BLaER1 (cell line): ENCODE results near the gene BCL11A.
A peak's percentile ranks its signal among the peaks of the same experiment; 100 is the strongest.

ENCODE experiments used
- H3K27ac ChIP-seq: shearing (Covaris generic); formaldehyde crosslinking; 2 replicates; pipeline ENCODE4 v1.8.1; 2022
- H3K27me3 ChIP-seq: shearing (Covaris generic); formaldehyde crosslinking; 2 replicates; pipeline ENCODE4 v1.8.1; 2022
- H3K36me3 ChIP-seq: shearing (Covaris generic); formaldehyde crosslinking; 2 replicates; pipeline ENCODE4 v1.8.1; 2022
- H3K4me1 ChIP-seq: shearing (Covaris generic); formaldehyde crosslinking; 2 replicates; pipeline ENCODE4 v1.8.1; 2022
- H3K4me2 ChIP-seq: shearing (Covaris generic); formaldehyde crosslinking; 2 replicates; pipeline ENCODE4 v1.8.1; 2022
- H3K4me3 ChIP-seq: shearing (Covaris generic); formaldehyde crosslinking; 2 replicates; pipeline ENCODE4 v1.8.1; 2022
- H3K9ac ChIP-seq: shearing (Covaris generic); formaldehyde crosslinking; 2 replicates; pipeline ENCODE4 v1.8.1; 2022
- H3K9me3 ChIP-seq: shearing (Covaris generic); formaldehyde crosslinking; 2 replicates; pipeline ENCODE4 v1.8.1; 2022
- H4K20me1 ChIP-seq: shearing (Covaris generic); formaldehyde crosslinking; 2 replicates; pipeline ENCODE4 v1.8.1; 2022
- Cebpa-rat ChIP-seq: shearing (Covaris generic); IDR thresholded peaks from 2 replicates; pipeline ENCODE4 v1.8.1; 2022

The BCL11A gene

GRCh38 chr2:60554074-60554645 lies 706 bp upstream of the BCL11A start:
- Histone ChIP-seq H3K9ac (peak overlapping the region; percentile 87), H3K27me3 (no peaks in the 10 kb centered on the region), H3K9me3 (no peaks in the 10 kb centered on the region), H4K20me1 (no peaks in the 10 kb centered on the region), H3K27ac (peak overlapping the region; percentile 86), H3K4me3 (peak overlapping the region; percentile 94), H3K36me3 (no peaks in the 10 kb centered on the region), H3K4me2 (peak overlapping the region; percentile 75), H3K4me1 (peaks cover 25% of the 10 kb centered on the region)
- no peak for TF ChIP-seq Cebpa-rat

DNA sequence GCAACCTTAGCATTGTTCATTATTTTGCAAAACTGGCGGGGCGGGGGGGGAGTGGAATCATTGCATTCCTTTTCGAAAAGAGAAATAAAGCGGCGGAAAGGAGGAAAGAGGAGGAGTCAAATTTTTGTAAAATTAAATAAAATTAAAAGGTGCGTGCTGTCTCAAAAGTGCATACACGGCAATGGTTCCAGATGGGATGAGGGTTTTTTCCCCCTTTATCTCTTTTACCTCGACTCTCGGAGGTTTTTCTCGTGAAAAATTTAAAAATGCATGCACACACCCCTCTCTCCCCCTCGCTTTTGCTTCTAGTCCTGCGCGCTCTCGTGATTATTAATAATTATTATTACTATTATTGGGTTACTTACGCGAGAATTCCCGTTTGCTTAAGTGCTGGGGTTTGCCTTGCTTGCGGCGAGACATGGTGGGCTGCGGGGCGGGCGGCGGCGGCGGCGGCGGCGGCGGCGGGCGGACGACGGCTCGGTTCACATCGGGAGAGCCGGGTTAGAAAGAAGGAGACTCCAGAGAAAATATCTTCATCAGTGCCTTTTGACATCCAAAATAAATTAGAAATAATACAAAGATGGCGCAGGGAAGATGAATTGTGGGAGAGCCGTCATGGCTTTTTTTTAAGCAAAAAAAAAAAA lies 481 bp downstream of the BCL11A start:
- Histone ChIP-seq H3K27ac (peak overlapping the region; percentile 98), H3K4me3 (peak overlapping the region; percentile 94), H3K27me3 (no peaks in the 10 kb centered on the region)

GRCh38 chr2:60552078-60552850 lies 1.2 kb downstream of the BCL11A start:
- Histone ChIP-seq H3K27me3 (no peaks in the 10 kb centered on the region), H3K4me3 (peak overlapping the region; percentile 94), H3K4me2 (peak overlapping the region; percentile 92), H3K27ac (peak overlapping the region; percentile 98), H3K9me3 (no peaks in the 10 kb centered on the region), H4K20me1 (peaks cover 17% of the 10 kb centered on the region), H3K4me1 (peaks cover 23% of the 10 kb centered on the region), H3K36me3 (no peaks in the 10 kb centered on the region), H3K9ac (peak overlapping the region; percentile 99)
- no peak for TF ChIP-seq Cebpa-rat

More for the DNA sequence above, 481 bp downstream of the BCL11A start:
- peak overlapping the region; percentile 92 for H3K4me2 ChIP-seq
- no peaks in the 10 kb centered on the region for H3K9me3 ChIP-seq
- peaks cover 23% of the 10 kb centered on the region for H3K4me1 ChIP-seq
- no peak for TF ChIP-seq Cebpa-rat
- peaks cover 10% of the 10 kb centered on the region for H4K20me1 ChIP-seq
- H3K9ac ChIP-seq, result peak overlapping the region; percentile 99
- no peaks in the 10 kb centered on the region for H3K36me3 ChIP-seq

- Histone ChIP-seq H3K27ac (peak overlapping the region; percentile 98), H3K9me3 (no peaks in the 10 kb centered on the region), H3K4me1 (peaks cover 29% of the 10 kb centered on the region), H4K20me1 (peaks cover 25% of the 10 kb centered on the region), H3K9ac (peak overlapping the region; percentile 99), H3K4me3 (peak overlapping the region; percentile 94), H3K4me2 (peak overlapping the region; percentile 92), H3K36me3 (no peaks in the 10 kb centered on the region), H3K27me3 (no peaks in the 10 kb centered on the region)
- TF ChIP-seq Cebpa-rat, result no peak
Measured at GRCh38 chr2:60551240-60552077, 2.0 kb downstream of the BCL11A start.

GRCh38 chr2:60550984-60551239 lies 2.5 kb downstream of the BCL11A start:
- no peaks in the 10 kb centered on the region for H3K27me3 ChIP-seq
- H3K4me2 ChIP-seq, result peak overlapping the region; percentile 92
- H3K4me3 ChIP-seq, result peak overlapping the region; percentile 94
- H4K20me1 ChIP-seq, result peaks cover 30% of the 10 kb centered on the region
- H3K4me1 ChIP-seq, result peaks cover 29% of the 10 kb centered on the region
- peaks cover 5% of the 10 kb centered on the region for H3K36me3 ChIP-seq
- no peaks in the 10 kb centered on the region for H3K9me3 ChIP-seq
- H3K9ac ChIP-seq, result peak overlapping the region; percentile 99
- peak overlapping the region; percentile 98 for H3K27ac ChIP-seq
- TF ChIP-seq Cebpa-rat, result no peak

DNA sequence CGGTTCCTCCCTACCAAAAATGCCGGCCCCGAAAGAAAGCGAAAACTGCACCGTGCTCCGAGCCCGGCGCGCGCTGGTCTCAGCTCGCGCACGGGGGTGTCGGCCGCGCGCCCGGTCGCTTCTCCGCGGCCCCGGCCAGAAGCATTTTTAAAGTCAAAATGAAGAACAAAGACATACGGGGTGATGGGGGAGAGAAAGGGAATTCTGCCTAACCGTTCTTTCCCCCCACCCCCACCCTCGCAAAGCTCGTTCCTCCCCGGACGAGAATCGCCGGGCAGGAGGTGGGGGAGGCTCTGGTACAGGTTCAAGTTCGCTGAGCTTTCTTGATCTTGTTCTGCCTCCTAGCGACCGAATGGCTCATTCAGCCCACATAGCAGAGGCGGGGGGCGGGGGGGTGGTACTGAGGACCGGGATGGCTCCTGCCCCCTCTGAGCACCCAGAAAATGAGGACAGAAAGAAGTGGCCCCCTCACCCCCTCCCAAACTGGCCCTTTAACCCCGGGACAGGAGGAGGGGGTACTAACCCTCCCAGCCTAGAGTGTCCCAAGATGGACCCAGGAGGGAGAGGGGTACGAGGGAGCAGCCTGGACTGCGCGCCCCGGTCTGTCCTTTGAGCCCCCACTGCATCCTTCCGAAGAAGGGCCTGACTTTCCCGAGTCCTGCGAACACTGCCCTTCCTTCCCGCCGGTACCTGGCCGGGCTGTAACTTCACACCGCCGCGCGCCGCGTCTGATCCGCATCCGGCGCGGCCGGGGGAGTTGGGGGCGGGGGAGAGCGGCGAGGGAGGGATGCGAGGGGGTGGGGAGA lies 3.1 kb downstream of the BCL11A start:
- peaks cover 10% of the 10 kb centered on the region for H3K36me3 ChIP-seq
- H3K9me3 ChIP-seq, result no peaks in the 10 kb centered on the region
- no peaks in the 10 kb centered on the region for H3K27me3 ChIP-seq
- peaks cover 36% of the 10 kb centered on the region for H4K20me1 ChIP-seq
- peak overlapping the region; percentile 94 for H3K4me3 ChIP-seq
- peak overlapping the region; percentile 98 for H3K27ac ChIP-seq
- peaks cover 34% of the 10 kb centered on the region for H3K4me1 ChIP-seq
- H3K4me2 ChIP-seq, result peak overlapping the region; percentile 92
- TF ChIP-seq Cebpa-rat, result no peak
- peak overlapping the region; percentile 99 for H3K9ac ChIP-seq

DNA sequence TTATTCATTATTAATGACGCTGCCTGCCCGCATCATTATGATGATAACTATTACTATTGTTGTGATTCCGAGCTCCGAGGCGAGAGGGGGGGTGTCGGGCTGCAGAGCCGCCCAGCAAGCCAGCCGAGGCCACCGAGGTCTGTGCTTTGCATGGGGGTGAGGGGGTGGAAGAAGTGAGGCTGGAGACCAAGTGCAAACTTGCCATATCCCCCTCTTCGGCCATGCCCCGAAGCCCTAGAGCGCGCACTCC lies 3.6 kb downstream of the BCL11A start:
- peak overlapping the region; percentile 92 for H3K4me2 ChIP-seq
- peak overlapping the region; percentile 98 for H3K27ac ChIP-seq
- H3K27me3 ChIP-seq, result no peaks in the 10 kb centered on the region
- H4K20me1 ChIP-seq, result peaks cover 41% of the 10 kb centered on the region
- H3K4me1 ChIP-seq, result peaks cover 40% of the 10 kb centered on the region
- H3K9ac ChIP-seq, result peak overlapping the region; percentile 99
- peaks cover 15% of the 10 kb centered on the region for H3K36me3 ChIP-seq
- H3K4me3 ChIP-seq, result peak overlapping the region; percentile 94
- no peaks in the 10 kb centered on the region for H3K9me3 ChIP-seq
- no peak for TF ChIP-seq Cebpa-rat

- H3K4me2 ChIP-seq, result peak overlapping the region; percentile 92
- H4K20me1 ChIP-seq, result peaks cover 46% of the 10 kb centered on the region
- no peaks in the 10 kb centered on the region for H3K9me3 ChIP-seq
- no peak for TF ChIP-seq Cebpa-rat
- peak overlapping the region; percentile 99 for H3K9ac ChIP-seq
- H3K36me3 ChIP-seq, result peaks cover 20% of the 10 kb centered on the region
- peaks cover 44% of the 10 kb centered on the region for H3K4me1 ChIP-seq
- H3K27ac ChIP-seq, result peak overlapping the region; percentile 98
- peak overlapping the region; percentile 94 for H3K4me3 ChIP-seq
- H3K27me3 ChIP-seq, result no peaks in the 10 kb centered on the region
Measured at GRCh38 chr2:60549238-60549927, 4.1 kb downstream of the BCL11A start.

- H3K27ac ChIP-seq, result peak overlapping the region; percentile 98
- peak overlapping the region; percentile 94 for H3K4me3 ChIP-seq
- peak overlapping the region; percentile 99 for H3K9ac ChIP-seq
- TF ChIP-seq Cebpa-rat, result no peak
- H4K20me1 ChIP-seq, result peaks cover 51% of the 10 kb centered on the region
- peaks cover 26% of the 10 kb centered on the region for H3K36me3 ChIP-seq
- H3K4me2 ChIP-seq, result peak overlapping the region; percentile 92
- H3K27me3 ChIP-seq, result no peaks in the 10 kb centered on the region
- H3K9me3 ChIP-seq, result no peaks in the 10 kb centered on the region
- H3K4me1 ChIP-seq, result peaks cover 50% of the 10 kb centered on the region
Measured at GRCh38 chr2:60548845-60549237, 4.6 kb downstream of the BCL11A start.
